DOHH2 (cell line): Measurements from ENCODE around the gene STXBP3.
"Not testable (repeated sequence)": the region's sequence is repeated elsewhere in the genome, so short reads cannot be mapped to it uniquely, and the experiment has no call there.

Experiments used
- H3F3A ChIP-seq: fragments of 200-600 bp; sonication (generic), shearing (Covaris generic); 2 replicates; pipeline ENCODE4 v1.6.0; 2016; ENCODE audit warnings: antibody characterized with exemption, mild to moderate bottlenecking; ENCODE audit not compliant: control insufficient read depth, insufficient read depth
- H3K27ac ChIP-seq: fragments of 200-600 bp; sonication (generic); 2 replicates; pipeline ENCODE4 v1.5.1; 2014; ENCODE audit warnings: low read depth, mild to moderate bottlenecking, low read length, moderate library complexity
- H3K27me3 ChIP-seq: fragments of 200-600 bp; sonication (generic); 2 replicates; pipeline ENCODE4 v1.6.1; 2014; ENCODE audit warnings: mild to moderate bottlenecking, low read length, mixed read lengths; ENCODE audit not compliant: control insufficient read depth
- H3K36me3 ChIP-seq: fragments of 200-600 bp; sonication (generic); 2 replicates; pipeline ENCODE4 v1.6.1; 2014; ENCODE audit warnings: mild to moderate bottlenecking, low read length, moderate library complexity, mixed read lengths; ENCODE audit not compliant: control insufficient read depth
- H3K4me1 ChIP-seq: fragments of 200-600 bp; sonication (generic); 2 replicates; pipeline ENCODE4 v1.6.1; 2014; ENCODE audit warnings: mild to moderate bottlenecking, low read length, mixed read lengths; ENCODE audit not compliant: control insufficient read depth
- H3K4me2 ChIP-seq: fragments of 200-600 bp; sonication (generic); 2 replicates; pipeline ENCODE4 v1.6.0; 2014; ENCODE audit warnings: mild to moderate bottlenecking, low read length, moderate library complexity
- H3K4me3 ChIP-seq: fragments of 200-600 bp; sonication (generic); 2 replicates; pipeline ENCODE4 v1.5.1; 2014; ENCODE audit warnings: mild to moderate bottlenecking, low read length, mixed read lengths
- H3K79me2 ChIP-seq: fragments of 200-600 bp; sonication (generic); 2 replicates; pipeline ENCODE4 v1.6.1; 2014; ENCODE audit warnings: mild to moderate bottlenecking, low read length, mixed read lengths; ENCODE audit not compliant: control insufficient read depth
- H3K9me2 ChIP-seq: fragments of 200-600 bp; sonication (generic); replicated peaks from 2 replicates; pipeline ENCODE4 v1.6.1; 2014; ENCODE audit warnings: mild to moderate bottlenecking, low read length, mixed read lengths; ENCODE audit not compliant: control insufficient read depth
- H3K9me3 ChIP-seq: fragments of 200-600 bp; sonication (generic); 2 replicates; pipeline ENCODE4 v1.6.1; 2014; ENCODE audit warnings: antibody characterized with exemption, low read length, mixed read lengths; ENCODE audit not compliant: control insufficient read depth, insufficient read depth
- H4K20me1 ChIP-seq: fragments of 200-600 bp; sonication (generic); 2 replicates; pipeline ENCODE4 v1.6.0; 2014; ENCODE audit warnings: low read depth, mild to moderate bottlenecking, antibody characterized with exemption, low read length, moderate library complexity; ENCODE audit not compliant: control insufficient read depth, insufficient read depth
- EZH2phosphoT487 ChIP-seq: fragments of 200-600 bp; sonication (generic); IDR thresholded peaks from 2 replicates; pipeline ENCODE4 v1.6.1; 2017; ENCODE audit warnings: borderline replicate concordance, mild to moderate bottlenecking, antibody characterized with exemption, low read length, moderate library complexity, mixed read lengths
- TF ChIP-seq, protein P1 (sequence below): fragments of 200-600 bp; sonication (generic); IDR thresholded peaks from one replicate; pipeline ENCODE4 v1.5.1; 2014; ENCODE audit warnings: antibody characterized with exemption, mild to moderate bottlenecking, low read depth, low read length; ENCODE audit not compliant: poor library complexity, severe bottlenecking

STXBP3 gene, protein sequence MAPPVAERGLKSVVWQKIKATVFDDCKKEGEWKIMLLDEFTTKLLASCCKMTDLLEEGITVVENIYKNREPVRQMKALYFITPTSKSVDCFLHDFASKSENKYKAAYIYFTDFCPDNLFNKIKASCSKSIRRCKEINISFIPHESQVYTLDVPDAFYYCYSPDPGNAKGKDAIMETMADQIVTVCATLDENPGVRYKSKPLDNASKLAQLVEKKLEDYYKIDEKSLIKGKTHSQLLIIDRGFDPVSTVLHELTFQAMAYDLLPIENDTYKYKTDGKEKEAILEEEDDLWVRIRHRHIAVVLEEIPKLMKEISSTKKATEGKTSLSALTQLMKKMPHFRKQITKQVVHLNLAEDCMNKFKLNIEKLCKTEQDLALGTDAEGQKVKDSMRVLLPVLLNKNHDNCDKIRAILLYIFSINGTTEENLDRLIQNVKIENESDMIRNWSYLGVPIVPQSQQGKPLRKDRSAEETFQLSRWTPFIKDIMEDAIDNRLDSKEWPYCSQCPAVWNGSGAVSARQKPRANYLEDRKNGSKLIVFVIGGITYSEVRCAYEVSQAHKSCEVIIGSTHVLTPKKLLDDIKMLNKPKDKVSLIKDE

DNA sequence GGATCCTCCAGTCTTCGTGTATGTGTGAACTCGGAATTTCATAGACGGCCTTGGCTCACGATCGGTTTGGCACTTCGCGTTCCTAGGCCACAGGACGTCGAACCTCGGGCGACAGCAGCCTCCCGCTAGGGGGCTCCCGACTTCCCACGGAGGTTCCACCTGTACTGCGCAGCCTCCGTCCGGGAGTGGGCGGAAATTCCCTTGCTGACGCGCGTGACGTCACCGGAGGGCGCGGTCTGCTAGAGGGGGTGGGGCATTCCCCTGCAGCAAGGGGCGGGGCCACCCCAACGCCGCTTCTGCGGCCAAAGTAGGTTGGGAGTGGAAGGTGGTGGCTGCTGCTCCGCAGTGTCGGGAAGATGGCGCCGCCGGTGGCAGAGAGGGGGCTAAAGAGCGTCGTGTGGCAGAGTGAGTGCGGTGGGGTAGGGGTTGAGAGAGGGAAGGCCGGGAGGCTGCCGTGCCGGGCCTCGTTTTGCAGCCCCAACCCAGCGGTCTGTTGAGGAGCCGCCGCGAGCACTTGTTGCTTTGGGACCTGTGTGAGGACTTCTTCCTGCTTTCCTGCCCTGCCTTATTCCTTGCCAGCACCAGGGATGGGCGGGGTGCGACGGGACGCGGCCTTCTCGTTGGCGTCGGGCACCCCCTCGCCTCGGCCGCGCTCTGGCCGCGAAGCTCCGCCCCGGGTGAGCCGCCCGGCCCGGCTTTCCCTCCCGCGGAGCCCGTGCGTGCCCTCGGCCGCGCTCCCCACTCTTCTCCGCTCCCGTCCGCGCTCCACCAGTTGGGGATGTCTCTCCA, at the start of gene STXBP3:
Gene STXBP3 (plus strand): TSS at position 293 of the 789 bp plus-strand sequence. CDS start 64 bp downstream, at position 357.
- Histone ChIP-seq H4K20me1 (no peaks in the 10 kb centered on the region), H3K27me3 (no peaks in the 10 kb centered on the region), H3K27ac (peak within 1 kb of the TSS; percentile 64), H3K4me2 (peak within 1 kb of the TSS; percentile 80), H3K36me3 (peaks cover 20% of the 10 kb centered on the region), H3K79me2 (peaks cover 43% of the 10 kb centered on the region), H3K4me3 (peak within 1 kb of the TSS; percentile 100), H3K9me3 (no peaks in the 10 kb centered on the region), H3F3A (no peaks in the 10 kb centered on the region), H3K9me2 (no peaks in the 10 kb centered on the region), H3K4me1 (peaks cover 12% of the 10 kb centered on the region)
- no peak for TF ChIP-seq EZH2phosphoT487
- TF ChIP-seq, protein P1, sequence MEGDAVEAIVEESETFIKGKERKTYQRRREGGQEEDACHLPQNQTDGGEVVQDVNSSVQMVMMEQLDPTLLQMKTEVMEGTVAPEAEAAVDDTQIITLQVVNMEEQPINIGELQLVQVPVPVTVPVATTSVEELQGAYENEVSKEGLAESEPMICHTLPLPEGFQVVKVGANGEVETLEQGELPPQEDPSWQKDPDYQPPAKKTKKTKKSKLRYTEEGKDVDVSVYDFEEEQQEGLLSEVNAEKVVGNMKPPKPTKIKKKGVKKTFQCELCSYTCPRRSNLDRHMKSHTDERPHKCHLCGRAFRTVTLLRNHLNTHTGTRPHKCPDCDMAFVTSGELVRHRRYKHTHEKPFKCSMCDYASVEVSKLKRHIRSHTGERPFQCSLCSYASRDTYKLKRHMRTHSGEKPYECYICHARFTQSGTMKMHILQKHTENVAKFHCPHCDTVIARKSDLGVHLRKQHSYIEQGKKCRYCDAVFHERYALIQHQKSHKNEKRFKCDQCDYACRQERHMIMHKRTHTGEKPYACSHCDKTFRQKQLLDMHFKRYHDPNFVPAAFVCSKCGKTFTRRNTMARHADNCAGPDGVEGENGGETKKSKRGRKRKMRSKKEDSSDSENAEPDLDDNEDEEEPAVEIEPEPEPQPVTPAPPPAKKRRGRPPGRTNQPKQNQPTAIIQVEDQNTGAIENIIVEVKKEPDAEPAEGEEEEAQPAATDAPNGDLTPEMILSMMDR = peak; percentile 95

DNA sequence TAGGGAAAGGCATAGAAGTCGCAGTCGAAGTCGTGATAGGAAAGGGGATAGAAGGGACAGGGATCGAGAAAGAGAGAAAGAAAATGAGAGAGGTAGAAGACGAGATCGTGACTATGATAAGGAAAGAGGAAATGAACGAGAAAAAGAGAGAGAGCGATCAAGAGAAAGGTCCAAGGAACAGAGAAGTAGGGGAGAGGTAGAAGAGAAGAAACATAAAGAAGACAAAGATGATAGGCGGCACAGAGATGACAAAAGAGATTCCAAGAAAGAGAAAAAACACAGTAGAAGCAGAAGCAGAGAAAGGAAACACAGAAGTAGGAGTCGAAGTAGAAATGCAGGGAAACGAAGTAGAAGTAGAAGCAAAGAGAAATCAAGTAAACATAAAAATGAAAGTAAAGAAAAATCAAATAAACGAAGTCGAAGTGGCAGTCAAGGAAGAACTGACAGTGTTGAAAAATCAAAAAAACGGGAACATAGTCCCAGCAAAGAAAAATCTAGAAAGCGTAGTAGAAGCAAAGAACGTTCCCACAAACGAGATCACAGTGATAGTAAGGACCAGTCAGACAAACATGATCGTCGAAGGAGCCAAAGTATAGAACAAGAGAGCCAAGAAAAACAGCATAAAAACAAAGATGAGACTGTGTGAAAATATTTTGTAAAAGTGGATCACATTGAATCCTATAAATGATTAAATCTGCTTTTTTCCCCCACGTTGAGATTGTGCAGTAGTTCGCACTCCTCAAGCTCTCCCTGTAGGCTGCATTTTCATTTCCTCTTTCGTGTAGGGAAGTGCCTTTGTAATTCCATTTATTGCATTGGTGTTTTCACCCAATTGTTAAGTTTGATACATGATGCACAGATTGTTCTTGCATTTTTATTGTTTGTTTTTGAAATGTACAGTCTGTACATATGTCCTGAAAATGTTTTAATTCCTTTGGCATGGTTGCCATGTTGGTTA, 46.8 kb upstream of the STXBP3 start:
- H3K79me2 ChIP-seq = peaks cover 33% of the 10 kb centered on the region
- H3K9me2 ChIP-seq = no peaks in the 10 kb centered on the region
- H3K27ac ChIP-seq = no peak overlapping the region
- no peaks in the 10 kb centered on the region for H3K9me3 ChIP-seq
- H3K4me2 ChIP-seq = no peak overlapping the region
- no peak overlapping the region for H3K4me3 ChIP-seq
- peaks cover 75% of the 10 kb centered on the region for H3K36me3 ChIP-seq
- peaks cover 80% of the 10 kb centered on the region for H3F3A ChIP-seq
- peaks cover 26% of the 10 kb centered on the region for H4K20me1 ChIP-seq
- H3K27me3 ChIP-seq = no peaks in the 10 kb centered on the region
- peaks cover 30% of the 10 kb centered on the region for H3K4me1 ChIP-seq
- TF ChIP-seq, protein P1 = no peak
- no peak for TF ChIP-seq EZH2phosphoT487

DNA sequence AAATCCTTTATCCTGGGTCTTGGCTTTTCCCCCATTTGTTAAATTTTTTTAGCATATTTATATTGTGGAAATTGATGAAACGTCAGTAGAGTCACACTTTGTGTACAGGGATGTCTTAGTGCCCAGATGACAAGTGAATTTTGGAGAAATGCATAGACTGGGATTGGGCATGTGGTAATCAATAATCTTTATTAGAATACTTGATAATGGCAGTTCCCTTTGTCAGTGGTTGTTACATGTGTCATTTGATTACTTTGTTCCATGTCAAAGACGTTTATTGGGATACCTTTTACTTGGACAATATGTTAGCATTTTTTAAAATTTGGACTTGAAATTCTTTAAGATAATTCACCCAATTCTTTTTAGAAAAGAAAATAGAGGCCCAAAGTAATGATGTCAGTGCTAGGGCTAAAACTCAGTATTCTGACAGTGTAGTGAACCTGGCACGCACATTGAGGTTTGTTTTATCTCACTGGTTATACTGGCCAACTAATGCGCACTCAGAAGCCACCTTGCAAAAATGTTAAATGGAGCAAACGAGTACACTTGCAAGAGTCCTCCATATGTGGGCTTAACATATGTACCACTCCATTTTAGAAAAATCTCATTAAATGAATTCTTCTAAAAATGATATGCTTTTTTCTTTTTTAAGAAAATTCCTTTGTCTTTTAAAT, 45.2 kb upstream of the STXBP3 start:
- peaks cover 58% of the 10 kb centered on the region for H3K36me3 ChIP-seq
- no peaks in the 10 kb centered on the region for H3K27me3 ChIP-seq
- H3F3A ChIP-seq = peaks cover 73% of the 10 kb centered on the region
- no peaks in the 10 kb centered on the region for H3K9me2 ChIP-seq
- TF ChIP-seq EZH2phosphoT487 = no peak
- TF ChIP-seq, protein P1 = no peak
- H3K4me1 ChIP-seq = peaks cover 21% of the 10 kb centered on the region
- no peak overlapping the region for H3K27ac ChIP-seq
- no peak overlapping the region for H3K4me3 ChIP-seq
- no peak overlapping the region for H3K4me2 ChIP-seq
- H4K20me1 ChIP-seq = peaks cover 16% of the 10 kb centered on the region
- H3K79me2 ChIP-seq = peaks cover 17% of the 10 kb centered on the region
- H3K9me3 ChIP-seq = no peaks in the 10 kb centered on the region

DNA sequence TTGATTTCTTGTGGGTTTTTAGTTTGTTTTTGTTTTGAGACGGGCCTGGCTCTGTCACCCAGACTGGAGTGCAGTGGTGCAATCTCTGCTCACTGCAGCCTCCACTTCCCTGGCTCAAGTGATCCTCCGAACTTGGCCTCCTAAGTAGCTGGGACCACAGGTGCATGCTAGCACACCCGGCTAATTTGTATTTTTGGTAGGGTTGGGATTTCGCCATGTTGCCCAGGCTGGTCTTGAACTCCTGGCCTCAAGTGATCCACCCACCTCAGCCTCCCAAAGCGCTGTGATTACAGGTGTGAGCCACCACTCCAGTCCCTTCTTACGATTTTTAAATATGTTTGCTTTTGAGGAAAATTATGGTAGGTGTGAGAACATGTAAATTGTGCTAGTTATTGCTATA, 44.4 kb upstream of the STXBP3 start:
- not testable (repeated sequence) for H3K27ac ChIP-seq, H3K79me2 ChIP-seq, H3K9me3 ChIP-seq, H3K9me2 ChIP-seq, H3K4me2 ChIP-seq, H3K4me3 ChIP-seq, H3K27me3 ChIP-seq
- peaks cover 50% of the 10 kb centered on the region for H3K36me3 ChIP-seq
- peaks cover 13% of the 10 kb centered on the region for H4K20me1 ChIP-seq
- H3F3A ChIP-seq = peaks cover 65% of the 10 kb centered on the region
- peaks cover 21% of the 10 kb centered on the region for H3K4me1 ChIP-seq
